H1 (cell line): ENCODE data around the gene CAMK2A. TPM values are rescaled to one million over a fixed set of nuclear protein-coding genes. Genes with fewer than 3 reads are reported as not detected.

Experiments used
- CTCF ChIP-seq, 3 experiments: IDR thresholded peaks; 1 replicate in 2 of 3; 2 replicates in 1 of 3; pipeline versions ENCODE4 v1.5.1 to v1.6.1; 2011; ENCODE audit warnings: low read length in 3 of 3, mild to moderate bottlenecking in 3 of 3, inconsistent platforms in 2 of 3, low read depth in 1 of 3, moderate library complexity in 1 of 3; ENCODE audit not compliant: insufficient read depth in 1 of 3; ENCODE audit errors: control extremely low read depth in 1 of 3
- KDM1A ChIP-seq: fragments of 200-600, 300-600 bp; sonication (generic); IDR thresholded peaks from 2 replicates; pipeline ENCODE4 v1.7.1; 2016; ENCODE audit warnings: mild to moderate bottlenecking, low read length, borderline replicate concordance
- MAX ChIP-seq: IDR thresholded peaks from 2 replicates; pipeline ENCODE4 v1.6.1; 2012; ENCODE audit warnings: inconsistent platforms
- NRF1 ChIP-seq: IDR thresholded peaks from 2 replicates; pipeline ENCODE4 v1.6.1; 2011; ENCODE audit warnings: mild to moderate bottlenecking, low read depth, low read length, improper control_type of control experiment
- POU5F1 ChIP-seq: IDR thresholded peaks from 2 replicates; pipeline ENCODE4 v1.6.1; 2011; ENCODE audit warnings: low read depth, mild to moderate bottlenecking, low read length, moderate library complexity
- RAD21 ChIP-seq, 2 experiments: IDR thresholded peaks in 1 of 2; conservative IDR thresholded peaks in 1 of 2; 2 replicates each; pipeline ENCODE4 v1.6.1; 2011; ENCODE audit warnings: low read depth in 2 of 2, low read length in 2 of 2, improper control_type of control experiment in 1 of 2, inconsistent platforms in 1 of 2, mild to moderate bottlenecking in 1 of 2, moderate library complexity in 1 of 2
- TEAD4 ChIP-seq: IDR thresholded peaks from 2 replicates; pipeline ENCODE4 v1.6.1; 2012; ENCODE audit warnings: low read depth, low read length, inconsistent platforms, mixed read lengths
- polyA plus RNA-seq, 7 experiments: library from polyadenylated mRNA; depleted of rRNA in 3 of 7; stranded (reverse) in 5 of 7; unstranded in 2 of 7; fragments of >200 nt in 5 of 7; fragments of 200-250 nt in 2 of 7; gene quantifications; 1 replicate in 5 of 7; 2 replicates in 1 of 7; 4 replicates in 1 of 7; pipeline versions ENCODE4 v1.2.1 to v1.2.3, GENCODE V29; 2011 to 2013; ENCODE audit warnings: missing spikeins in 2 of 7, mixed read lengths in 2 of 7
- total RNA-seq: library from RNA; stranded (reverse); fragmentation: NEBNext Ultra II Directional; extraction: Animal tissue kit (Norgen Biotek cat#: 25700); gene quantifications from 2 replicates; pipeline ENCODE4 v1.2.1, GENCODE V29; 2021

The CAMK2A gene
- total and polyA plus RNA-seq, 2 of the 8 experiments (the other 6 are each of a cell fraction or from before 2014, with no cell fraction given): 0.20 to 0.28 TPM

GRCh38 chr5:150177721-150178120 lies 111.9 kb downstream of the CAMK2A start (continued):
- TF ChIP-seq NRF1: no peak
- TF ChIP-seq RAD21 (IDR thresholded peaks at IDR 0.05 in 1 of 2, conservative IDR thresholded peaks at IDR 0.05 in 1 of 2; ENCODE audit: low read depth in 2 of 2, low read length in 2 of 2): no peak
- TF ChIP-seq KDM1A: no peak
- TF ChIP-seq TEAD4: no peak
- no peak for TF ChIP-seq POU5F1
- TF ChIP-seq MAX: no peak
- TF ChIP-seq CTCF (IDR thresholded peaks at IDR 0.05; ENCODE audit: control extremely low read depth in 1 of 3, insufficient read depth in 1 of 3, low read depth in 1 of 3, low read length in 3 of 3): no peak
